ENCODE data around the gene PHF21A.
A peak's percentile ranks its signal among the peaks of the same experiment; 100 is the strongest.

Gene PHF21A

GRCh38 chr11:46121301-46121723 lies at the start of gene PHF21A:
TSS of gene PHF21A (minus strand) at chr11:46121454. CDS start at chr11:46084219, 37,235 bp downstream.
- peak; percentile 81 to 88 (median 81) for DNase-seq (ENCODE audit: low read depth in 3 of 3)

- no peak for DNase-seq (ENCODE audit: low read depth in 3 of 3)
These were observed 49.5 kb upstream of the PHF21A start for GRCh38 chr11:46170797-46171196.

- no peak for DNase-seq (ENCODE audit: low read depth in 3 of 3)
These were observed 41.4 kb upstream of the PHF21A start for GRCh38 chr11:46162700-46163099.

- DNase-seq (ENCODE audit: low read depth in 3 of 3) = no peak
These were observed 39.9 kb upstream of the PHF21A start for GRCh38 chr11:46161201-46161600.

- DNase-seq (ENCODE audit: low read depth in 3 of 3) = no peak
These were observed 38.8 kb upstream of the PHF21A start for GRCh38 chr11:46160100-46160499.

GRCh38 chr11:46159680-46160079 lies 38.4 kb upstream of the PHF21A start:
- no peak for DNase-seq (ENCODE audit: low read depth in 3 of 3)

- DNase-seq (ENCODE audit: low read depth in 3 of 3) = no peak
These were observed 28.6 kb upstream of the PHF21A start for GRCh38 chr11:46149826-46150225.

- no peak for DNase-seq (ENCODE audit: low read depth in 3 of 3)
These were observed 28.1 kb upstream of the PHF21A start for GRCh38 chr11:46149342-46149741.

GRCh38 chr11:46144741-46145140 lies 23.5 kb upstream of the PHF21A start:
- no peak for DNase-seq (ENCODE audit: low read depth in 3 of 3)

- no peak for DNase-seq (ENCODE audit: low read depth in 3 of 3)
These were observed 22.0 kb upstream of the PHF21A start for GRCh38 chr11:46143049-46143806.

- DNase-seq (ENCODE audit: low read depth in 3 of 3) = no peak
These were observed 21.3 kb upstream of the PHF21A start for GRCh38 chr11:46142561-46142960.

- DNase-seq (ENCODE audit: low read depth in 3 of 3) = no peak
These were observed 20.3 kb upstream of the PHF21A start for GRCh38 chr11:46141597-46141996.

- no peak for DNase-seq (ENCODE audit: low read depth in 3 of 3)
These were observed 13.3 kb upstream of the PHF21A start for GRCh38 chr11:46134540-46134939.

GRCh38 chr11:46134061-46134460 lies 12.8 kb upstream of the PHF21A start:
- no peak for DNase-seq (ENCODE audit: low read depth in 3 of 3)

GRCh38 chr11:46133119-46133518 lies 11.9 kb upstream of the PHF21A start:
- no peak for DNase-seq (ENCODE audit: low read depth in 3 of 3)

GRCh38 chr11:46130286-46130940 lies 9.2 kb upstream of the PHF21A start:
- DNase-seq (ENCODE audit: low read depth in 3 of 3) = no peak

- no peak for DNase-seq (ENCODE audit: low read depth in 3 of 3)
These were observed 7.9 kb upstream of the PHF21A start for GRCh38 chr11:46129133-46129532.

- DNase-seq (ENCODE audit: low read depth in 3 of 3) = peak in 1 of 3 experiments; percentile 15
These were observed 5.9 kb upstream of the PHF21A start for GRCh38 chr11:46127150-46127638.

- DNase-seq (ENCODE audit: low read depth in 3 of 3) = no peak
These were observed 4.0 kb upstream of the PHF21A start for GRCh38 chr11:46125284-46125683.

GRCh38 chr11:46122945-46123715 lies 1.9 kb upstream of the PHF21A start:
- no peak for DNase-seq (ENCODE audit: low read depth in 3 of 3)

- DNase-seq (ENCODE audit: low read depth in 3 of 3) = peak in 2 of 3 experiments; percentile 58 to 71
These were observed 647 bp upstream of the PHF21A start for GRCh38 chr11:46121724-46122477.

Measured in stimulated activated CD4-positive, alpha-beta T cell treated with anti-CD3 and anti-CD28 coated beads, TNF-alpha, amount 100 ng/mL, for 24 hours (primary cell).